Esophagus squamous epithelium (tissue), 5 donors: ENCODE measurements around the gene RPN1. TPM values are rescaled to one million over a fixed set of nuclear protein-coding genes. Genes with fewer than 3 reads are reported as not detected.

ENCODE experiments used
- DNase-seq: peaks from one replicate; lab custom pipeline; 2025; lab: John Stamatoyannopoulos, UW
- H3K27ac ChIP-seq, 4 donors: fragments of 200-600 bp; sonication (generic); one replicate each; pipeline ENCODE4 v1.5.1; 2016 to 2019; ENCODE audit warnings: mild to moderate bottlenecking in 1 of 4
- H3K27me3 ChIP-seq, 4 donors: fragments of 200-600 bp; sonication (generic); 1 replicate in 3 of 4; 2 replicates in 1 of 4; pipeline versions ENCODE4 v1.5.1 to v1.6.0; 2017 to 2021; ENCODE audit warnings: antibody characterized with exemption in 1 of 4
- H3K36me3 ChIP-seq, 3 donors: fragments of 200-600 bp; sonication (generic); one replicate each; pipeline ENCODE4 v1.5.1; 2016 to 2019
- H3K4me1 ChIP-seq, 3 donors: fragments of 200-600 bp; sonication (generic); one replicate each; pipeline ENCODE4 v1.5.1; 2017 to 2019
- H3K4me3 ChIP-seq, 4 donors: fragments of 200-600 bp; sonication (generic); 1 replicate in 3 of 4; 2 replicates in 1 of 4; pipeline ENCODE4 v1.5.1; 2016 to 2019; ENCODE audit warnings: mild to moderate bottlenecking in 2 of 4, moderate library complexity in 1 of 4
- H3K9me3 ChIP-seq, 3 donors: fragments of 200-600 bp; sonication (generic); one replicate each; pipeline ENCODE4 v1.5.1; 2016 to 2019
- CTCF ChIP-seq, 6 experiments: fragments of 450-650 bp in 4 of 6; fragments of 200-600 bp in 2 of 6; sonication (generic) in 2 of 6; IDR thresholded peaks; one replicate each; pipeline ENCODE4 v1.5.1; 2016 to 2019; ENCODE audit warnings: antibody characterized with exemption in 6 of 6, mild to moderate bottlenecking in 4 of 6, moderate library complexity in 4 of 6
- POLR2A ChIP-seq, 4 donors: fragments of 450-650 bp; IDR thresholded peaks; one replicate each; pipeline ENCODE4 v1.6.1; 2017; ENCODE audit warnings: antibody characterized with exemption in 4 of 4, mild to moderate bottlenecking in 4 of 4, moderate library complexity in 3 of 4
- WGBS, 2 donors: methylation state at CpG; one replicate each; pipeline ENCODE4 v1.1.5; 2018; 5-methylcytosine and 5-hydroxymethylcytosine counted together
- intact Hi-C: fragments of 100-400 bp; cut with DNase I; formaldehyde crosslinking; loops from one replicate; pipeline ENCODE4 v1.15.0; 2022
- total RNA-seq, 4 donors: library from RNA; depleted of rRNA; stranded (reverse); fragments of >200 nt; gene quantifications; one replicate each; pipeline ENCODE4 v1.1.0, GENCODE V29; 2016
- donor health status: DM: yes; HTN: yes; CAD: no.

RPN1 gene
- total RNA-seq, 4 donors from 2014 or later = 126 to 228 (median 182) TPM

- H3K27ac ChIP-seq = peak overlapping the region; percentile 87 to 92 (median 90)
- intact Hi-C loops = loop anchor here (10.0 kb wide), 1 partner anchor 177 kb away; no protein-coding TSS in a partner anchor
- peak overlapping the region; percentile 67 to 93 (median 84) for H3K4me3 ChIP-seq
- H3K9me3 ChIP-seq = no peaks in the 10 kb centered on the region
- peaks cover 19 to 43% (median 25%) of the 10 kb centered on the region in 3 donors for H3K36me3 ChIP-seq
- 0 to 1% methylated on average over 2 to 34 of the region's 61 CpGs for WGBS, 2 donors
- peak; percentile 81 for DNase-seq
- H3K27me3 ChIP-seq = no peaks in the 10 kb centered on the region
- peaks cover 12 to 27% (median 16%) of the 10 kb centered on the region in 3 donors for H3K4me1 ChIP-seq
- TF ChIP-seq CTCF (IDR thresholded peaks at IDR 0.05) (peak; percentile 92 to 100 (median 97)), POLR2A (IDR thresholded peaks at IDR 0.05) (no peak)
Observed at GRCh38 chr3:128617557-128618397, 32.8 kb downstream of the RPN1 start.

- Histone ChIP-seq H3K27me3 (no peaks in the 10 kb centered on the region), H3K4me3 (peak overlapping the region; percentile 67 to 93 (median 84)), H3K9me3 (no peaks in the 10 kb centered on the region), H3K4me1 (peaks cover 12 to 27% (median 16%) of the 10 kb centered on the region in 3 donors), H3K27ac (peak overlapping the region; percentile 87 to 92 (median 90)), H3K36me3 (peaks cover 19 to 37% (median 21%) of the 10 kb centered on the region in 3 donors)
- WGBS, 2 donors = 50% methylated on average over 8 of the region's 9 CpGs; no CpG with 5 or more reads in 1 of the 2 donors
- no peak for TF ChIP-seq POLR2A (IDR thresholded peaks at IDR 0.05)
- TF ChIP-seq CTCF (IDR thresholded peaks at IDR 0.05) = no peak
- no peak for DNase-seq
- intact Hi-C loops = loop anchor here (10.0 kb wide), 1 partner anchor 178 kb away; no protein-coding TSS in a partner anchor
Observed at GRCh38 chr3:128617270-128617556, 33.4 kb downstream of the RPN1 start.

DNA sequence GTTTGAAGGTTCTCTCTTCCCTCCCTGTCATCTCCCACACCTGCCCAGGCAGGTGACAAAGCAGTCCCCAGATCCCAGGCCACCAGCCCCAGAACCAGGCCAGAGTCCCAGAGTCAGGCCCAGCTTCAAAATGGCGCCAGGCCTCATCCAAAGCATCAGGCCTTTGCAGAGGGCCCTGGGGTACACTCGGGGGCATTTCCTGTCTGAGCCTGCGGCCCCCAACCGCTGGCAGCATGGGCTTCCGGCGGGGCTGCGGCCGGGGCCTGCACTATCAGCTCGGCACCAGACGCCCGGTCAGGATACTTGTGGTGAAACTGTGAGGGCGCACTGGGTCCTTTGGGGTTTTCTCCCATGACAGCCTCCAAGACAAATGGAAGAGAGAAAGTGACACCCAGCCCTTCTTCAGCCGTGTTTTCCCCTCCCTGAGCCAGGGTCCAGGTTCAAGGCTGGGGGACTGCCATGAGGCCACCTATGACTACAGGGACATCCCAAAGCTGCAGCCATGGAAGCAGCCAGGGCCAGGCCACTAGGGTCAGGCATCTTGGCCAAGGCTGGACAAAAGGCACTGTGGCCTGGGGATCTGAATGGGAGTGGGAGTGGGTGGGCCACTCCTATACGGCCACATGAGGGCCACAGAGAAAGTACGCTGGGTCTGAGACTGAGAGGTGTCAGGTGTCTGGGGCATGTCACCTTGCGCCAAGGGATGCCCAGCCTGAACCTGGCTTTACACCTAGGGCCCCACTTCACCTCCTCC is 33.9 kb downstream of the RPN1 start:
- H3K27me3 ChIP-seq = no peaks in the 10 kb centered on the region
- peaks cover 14 to 32% (median 16%) of the 10 kb centered on the region in 3 donors for H3K36me3 ChIP-seq
- TF ChIP-seq CTCF (IDR thresholded peaks at IDR 0.05) = no peak
- TF ChIP-seq POLR2A (IDR thresholded peaks at IDR 0.05) = no peak
- intact Hi-C loops = loop anchor here (10.0 kb wide), 1 partner anchor 178 kb away; no protein-coding TSS in a partner anchor
- no peak for DNase-seq
- H3K9me3 ChIP-seq = no peaks in the 10 kb centered on the region
- H3K4me3 ChIP-seq = peak overlapping the region in 3 of 4 donors; percentile 67 to 93 (median 92)
- peaks cover 12 to 27% (median 16%) of the 10 kb centered on the region in 3 donors for H3K4me1 ChIP-seq
- 69 to 86% methylated on average over 2 to 7 of the region's 16 CpGs for WGBS, 2 donors
- H3K27ac ChIP-seq = peak overlapping the region; percentile 87 to 92 (median 90)

DNA sequence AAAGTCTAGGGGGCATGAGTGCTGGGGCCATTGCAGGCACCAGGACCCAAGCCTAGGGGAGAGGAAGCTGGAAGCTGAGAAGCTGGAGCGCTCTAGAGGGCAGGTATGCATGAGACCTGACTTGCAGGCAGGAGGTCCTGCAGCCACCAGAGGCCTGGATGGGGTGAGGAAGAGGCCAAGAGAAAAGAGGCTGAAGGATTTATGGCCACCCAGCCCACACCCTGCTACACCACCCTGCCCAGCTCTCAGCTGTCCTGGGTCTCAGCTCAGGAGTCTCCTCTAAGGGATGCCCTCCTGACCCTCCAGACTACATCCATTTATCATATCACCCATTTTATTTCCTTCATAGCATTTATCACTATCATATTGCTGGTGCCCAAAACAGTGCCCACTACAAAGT is 36.5 kb downstream of the RPN1 start:
- 75 to 100% methylated on average over 1 of the region's 1 CpG for WGBS, 2 donors
- intact Hi-C loops = loop anchor here (10.0 kb wide), 1 partner anchor 181 kb away; no protein-coding TSS in a partner anchor
- peaks cover 12 to 20% (median 13%) of the 10 kb centered on the region in 3 donors for H3K4me1 ChIP-seq
- peaks cover 0 to 6% (median 0%) of the 10 kb centered on the region in 3 donors for H3K36me3 ChIP-seq
- no peak overlapping the region for H3K4me3 ChIP-seq
- H3K27me3 ChIP-seq = no peaks in the 10 kb centered on the region
- no peak for DNase-seq
- TF ChIP-seq POLR2A (IDR thresholded peaks at IDR 0.05) (no peak), CTCF (IDR thresholded peaks at IDR 0.05) (no peak)
- no peaks in the 10 kb centered on the region for H3K9me3 ChIP-seq
- H3K27ac ChIP-seq = no peak overlapping the region
